Epithelial cell of umbilical artery (primary cell): Measurements from ENCODE around the gene YRDC. TPM values are rescaled to one million over a fixed set of nuclear protein-coding genes. Genes with fewer than 3 reads are reported as not detected.

Source experiments
- total RNA-seq: library from RNA; depleted of rRNA; stranded (reverse); fragments of >200 nt; gene quantifications from 2 replicates; pipeline ENCODE4 v1.2.3, GENCODE V29; 2014

Gene YRDC
- 21.4 and 41.3 TPM in 2 replicates for total RNA-seq

GRCh38 chr1:37807555-37808368 lies at the start of gene YRDC, which contains the start of gene C1orf122:
YRDC (minus strand) TSS chr1:37808208; CDS start chr1:37808180, 28 bp downstream.
C1orf122 (plus strand) TSS chr1:37807790; CDS start chr1:37808405, 615 bp downstream.

GRCh38 chr1:37793773-37794371 lies 14.1 kb downstream of the YRDC start, which contains the start of gene MANEAL:
MANEAL (plus strand) TSS chr1:37793847; CDS start chr1:37794183, 336 bp downstream.

GRCh38 chr1:37764888-37765441 lies 43.0 kb downstream of the YRDC start, which contains the start of gene EPHA10:
EPHA10 (minus strand) TSS chr1:37765120; CDS start chr1:37765066, 54 bp downstream.

Other genes starting within 250 kb of the YRDC start
- 73.7 and 81.5 TPM in 2 replicates for gene GNL2, start 212.3 kb downstream of the YRDC start, total RNA-seq
- not detected in 2 replicates for gene RSPO1, start 173.3 kb downstream of the YRDC start, total RNA-seq
- 12.0 and 15.3 TPM in 2 replicates for gene CDCA8, start 115.7 kb downstream of the YRDC start, total RNA-seq
- not detected in 2 replicates for gene EPHA10, start 43.1 kb downstream of the YRDC start, total RNA-seq
- 0.32 TPM in 1 of 2 replicates, not detected in the other for gene MANEAL, start 14.4 kb downstream of the YRDC start, total RNA-seq
- 21.1 TPM in 2 replicates for gene C1orf122, start 418 bp downstream of the YRDC start, total RNA-seq
- 1.9 and 2.1 TPM in 2 replicates for gene MTF1, start 51.4 kb upstream of the YRDC start, total RNA-seq
- 14.9 and 22.6 TPM in 2 replicates for gene INPP5B, start 138.8 kb upstream of the YRDC start, total RNA-seq
- gene SF3A3, start 181.8 kb upstream of the YRDC start, total RNA-seq, result 121 and 127 TPM in 2 replicates
- gene FHL3, start 197.3 kb upstream of the YRDC start, total RNA-seq, result 12.3 and 21.1 TPM in 2 replicates
- gene UTP11, start 204.5 kb upstream of the YRDC start, total RNA-seq, result 57.8 and 84.5 TPM in 2 replicates
- gene POU3F1, start 238.6 kb upstream of the YRDC start, total RNA-seq, result not detected in 2 replicates